SK-N-SH (cell line): Measurements from ENCODE around the gene ARCN1. TPM values are rescaled to one million over a fixed set of nuclear protein-coding genes. Genes with fewer than 3 reads are reported as not detected.

Experiments used
- CTCF ChIA-PET: fragments of 300-600, 350-600 bp; formaldehyde crosslinking; extraction: SDS; loops from one replicate; lab custom pipeline; 2021; lab: Yijun Ruan, JAX
- POLR2A ChIA-PET: fragments of 350-600 bp; sonication (Branson Sonifier 250); formaldehyde crosslinking; extraction: SDS; loops from one replicate; lab custom pipeline; 2020; ENCODE audit warnings: antibody characterized with exemption, inconsistent platforms; lab: Yijun Ruan, JAX
- DNase-seq: peaks from one replicate; pipeline ENCODE4 v3.0.0; 2012
- H2AFZ ChIP-seq: fragments of 200-600 bp; sonication (generic); 2 replicates; pipeline ENCODE4 v1.8.1; 2016; ENCODE audit warnings: antibody characterized with exemption, mild to moderate bottlenecking, low read depth
- H3F3A ChIP-seq: fragments of 200-600 bp; sonication (generic); replicated peaks from 2 replicates; pipeline ENCODE3; 2016; ENCODE audit warnings: antibody characterized with exemption, mild to moderate bottlenecking; ENCODE audit not compliant: insufficient read depth
- H3K27ac ChIP-seq, 2 experiments: fragments of 200-500 bp in 1 of 2; fragments of 200-600 bp in 1 of 2; sonication (Bioruptor generic) in 1 of 2; sonication (generic), shearing (Covaris generic) in 1 of 2; 2 replicates each; pipeline versions ENCODE4 v1.5.1 to v1.6.1; 2014 to 2016; ENCODE audit warnings: low read depth in 2 of 2, inconsistent platforms in 1 of 2, low read length in 1 of 2, mild to moderate bottlenecking in 1 of 2, mixed read lengths in 1 of 2
- H3K27me3 ChIP-seq: fragments of 200-600 bp; sonication (generic), shearing (Covaris generic); 2 replicates; pipeline ENCODE4 v1.6.1; 2016; ENCODE audit warnings: mixed run types; ENCODE audit not compliant: insufficient read depth
- H3K36me3 ChIP-seq, 2 experiments: fragments of 200-500 bp in 1 of 2; fragments of 200-600 bp in 1 of 2; sonication (Bioruptor generic) in 1 of 2; sonication (generic) in 1 of 2; replicated peaks in 1 of 2; 2 replicates each; pipeline versions ENCODE3 to v1.5.1; 2014 to 2016; ENCODE audit warnings: low read length in 1 of 2, mild to moderate bottlenecking in 1 of 2; ENCODE audit not compliant: insufficient read depth in 2 of 2, control insufficient read depth in 1 of 2
- H3K4me1 ChIP-seq, 2 experiments: fragments of 200-500 bp in 1 of 2; fragments of 200-600 bp in 1 of 2; sonication (Bioruptor generic) in 1 of 2; sonication (generic), shearing (Covaris generic) in 1 of 2; 2 replicates each; pipeline versions ENCODE4 v1.5.1 to v1.6.1; 2014 to 2016; ENCODE audit warnings: low read depth in 1 of 2, low read length in 1 of 2, mixed run types in 1 of 2; ENCODE audit not compliant: insufficient read depth in 2 of 2, control insufficient read depth in 1 of 2
- H3K4me2 ChIP-seq: fragments of 200-600 bp; sonication (generic), shearing (Covaris generic); 2 replicates; pipeline ENCODE4 v1.6.1; 2017; ENCODE audit warnings: mixed run types
- H3K4me3 ChIP-seq, 2 experiments: fragments of 200-500 bp in 1 of 2; fragments of 200-600 bp in 1 of 2; sonication (Bioruptor generic) in 1 of 2; sonication (generic), shearing (Covaris generic) in 1 of 2; 2 replicates each; pipeline versions ENCODE4 v1.5.1 to v1.8.1; 2014 to 2016; ENCODE audit warnings: low read depth in 2 of 2, inconsistent platforms in 1 of 2, low read length in 1 of 2, mild to moderate bottlenecking in 1 of 2, mixed read lengths in 1 of 2, moderate library complexity in 1 of 2
- H3K79me2 ChIP-seq: fragments of 200-600 bp; sonication (generic); 2 replicates; pipeline ENCODE4 v1.8.1; 2017; ENCODE audit warnings: mild to moderate bottlenecking; ENCODE audit not compliant: insufficient read depth
- H3K9ac ChIP-seq: fragments of 200-600 bp; sonication (generic); 2 replicates; pipeline ENCODE4 v1.6.1; 2017; ENCODE audit warnings: mixed run types
- H3K9me2 ChIP-seq: fragments of 200-600 bp; sonication (generic); 2 replicates; pipeline ENCODE4 v1.6.1; 2017; ENCODE audit warnings: mixed run types
- H3K9me3 ChIP-seq: fragments of 200-600 bp; sonication (generic); 2 replicates; pipeline ENCODE4 v1.6.1; 2017; ENCODE audit warnings: mixed run types, mild to moderate bottlenecking, moderate library complexity
- H4K20me1 ChIP-seq: fragments of 200-600 bp; sonication (generic); 2 replicates; pipeline ENCODE4 v1.6.1; 2017; ENCODE audit warnings: mild to moderate bottlenecking, mixed run types; ENCODE audit not compliant: insufficient read depth
- CHD2 ChIP-seq: fragments of 150-350 bp; IDR thresholded peaks from 2 replicates; pipeline ENCODE4 v1.6.1; 2018; ENCODE audit warnings: low read length; ENCODE audit not compliant: partially characterized antibody
- EP300 ChIP-seq, 2 experiments: IDR thresholded peaks; 2 replicates each; pipeline versions ENCODE4 v1.4.0 to v1.6.1; 2012; ENCODE audit warnings: borderline replicate concordance in 1 of 2, low read depth in 1 of 2, low read length in 1 of 2
- GABPA ChIP-seq: IDR thresholded peaks from 2 replicates; pipeline ENCODE4 v1.4.0; 2012; ENCODE audit warnings: low read depth, mild to moderate bottlenecking
- GATA2 ChIP-seq: sonication (generic); formaldehyde crosslinking; IDR thresholded peaks from 2 replicates; pipeline ENCODE4 v1.5.0; 2020; ENCODE audit warnings: mild to moderate bottlenecking, missing genetic modification reagents
- JUND ChIP-seq: IDR thresholded peaks from 2 replicates; pipeline ENCODE4 v1.4.0; 2012
- MEF2A ChIP-seq: IDR thresholded peaks from 2 replicates; pipeline ENCODE4 v1.4.0; 2012; ENCODE audit warnings: low read depth, borderline replicate concordance
- MXI1 ChIP-seq: IDR thresholded peaks from 2 replicates; pipeline ENCODE4 v1.6.1; 2012; ENCODE audit warnings: mild to moderate bottlenecking, low read depth, low read length, improper control_type of control experiment
- NRF1 ChIP-seq: IDR thresholded peaks from 2 replicates; pipeline ENCODE4 v1.6.1; 2012; ENCODE audit warnings: low read depth, mild to moderate bottlenecking, low read length
- RCOR1 ChIP-seq: fragments of 150-350 bp; IDR thresholded peaks from 2 replicates; pipeline ENCODE4 v1.6.1; 2017; ENCODE audit warnings: antibody characterized with exemption, low read length
- RFX5 ChIP-seq: IDR thresholded peaks from 2 replicates; pipeline ENCODE4 v1.6.1; 2012; ENCODE audit warnings: mild to moderate bottlenecking, improper control_type of control experiment, low read length
- RXRA ChIP-seq: IDR thresholded peaks from 2 replicates; pipeline ENCODE4 v1.4.0; 2012; ENCODE audit warnings: low read depth, mild to moderate bottlenecking, borderline replicate concordance
- SIN3A ChIP-seq: IDR thresholded peaks from 2 replicates; pipeline ENCODE4 v1.6.1; 2012; ENCODE audit warnings: low read depth, mild to moderate bottlenecking, low read length, moderate library complexity, borderline replicate concordance
- SMC3 ChIP-seq: IDR thresholded peaks from 2 replicates; pipeline ENCODE4 v1.6.1; 2012; ENCODE audit warnings: low read depth, low read length, improper control_type of control experiment
- TCF12 ChIP-seq: IDR thresholded peaks from 2 replicates; pipeline ENCODE4 v1.4.0; 2012
- TEAD4 ChIP-seq: IDR thresholded peaks from 2 replicates; pipeline ENCODE4 v1.4.0; 2012; ENCODE audit warnings: mild to moderate bottlenecking, borderline replicate concordance; ENCODE audit not compliant: insufficient read depth
- YY1 ChIP-seq: IDR thresholded peaks from 2 replicates; pipeline ENCODE4 v1.4.0; 2012; ENCODE audit warnings: low read depth, mild to moderate bottlenecking
- WGBS: methylation state at CpG from one replicate; pipeline ENCODE4 v1.1.6; 2017; ENCODE audit warnings: low lambda C conversion rate; 5-methylcytosine and 5-hydroxymethylcytosine counted together
- polyA plus RNA-seq, 3 experiments: library from polyadenylated mRNA; depleted of rRNA; stranded (reverse); fragments of >200 nt; gene quantifications; 2 replicates each; pipeline ENCODE4 v1.2.3, GENCODE V29; 2012
- TF ChIP-seq, protein P1 (sequence below): fragments of 150-350 bp; IDR thresholded peaks from 2 replicates; pipeline ENCODE4 v1.6.1; 2016; ENCODE audit warnings: mild to moderate bottlenecking, low read depth, low read length
- TF ChIP-seq, protein P2 (sequence below): fragments of 150-350 bp; IDR thresholded peaks from 2 replicates; pipeline ENCODE4 v1.6.1; 2017; ENCODE audit warnings: antibody characterized with exemption, low read length, low read depth, borderline replicate concordance
- TF ChIP-seq, protein P3 (sequence below): IDR thresholded peaks from 2 replicates; pipeline ENCODE4 v1.4.0; 2012; ENCODE audit warnings: low read depth, borderline replicate concordance
- TF ChIP-seq, protein P4 (sequence below): IDR thresholded peaks from 2 replicates; pipeline ENCODE4; 2012

The ARCN1 gene
- polyA plus RNA-seq, 1 of the 3 experiments (the other 2 are of a cell fraction), result 128 TPM

DNA sequence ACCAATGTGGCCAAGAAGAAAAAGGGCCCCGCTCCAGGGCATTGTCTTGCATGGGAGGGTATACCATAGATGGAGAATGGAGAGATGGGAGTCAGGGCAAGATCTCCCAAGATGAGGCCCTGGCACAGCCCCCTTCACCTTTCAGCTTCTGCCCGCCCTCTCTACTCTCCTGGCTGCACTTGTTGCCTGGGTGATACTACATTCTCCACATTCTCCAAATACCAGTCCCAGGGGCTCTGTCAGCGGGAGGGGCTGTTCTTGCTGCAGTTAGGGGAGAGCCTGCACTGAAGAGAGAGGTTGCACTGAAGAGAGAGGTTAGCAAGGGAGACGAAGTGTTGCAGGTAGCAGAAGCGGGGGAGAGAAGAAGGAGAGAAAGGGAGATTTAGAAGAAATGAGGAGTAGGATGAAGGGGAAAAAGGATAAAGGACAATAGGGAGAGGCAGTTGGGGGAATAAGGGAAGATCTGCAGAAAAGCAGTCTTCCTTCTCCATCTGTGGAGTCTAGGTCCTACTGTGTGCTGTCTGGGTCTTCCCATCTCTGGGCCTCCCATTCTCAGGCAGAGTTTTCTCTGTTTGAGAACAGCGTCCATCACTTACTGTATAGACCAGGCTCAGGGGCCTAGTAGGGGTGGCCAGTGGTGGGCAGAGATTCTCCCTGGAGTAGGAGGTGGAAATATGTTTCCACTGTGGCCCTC, 43.2 kb downstream of the ARCN1 start:
- Histone ChIP-seq H3K9me3 (no peaks in the 10 kb centered on the region), H2AFZ (no peak overlapping the region), H3F3A (peaks cover 59% of the 10 kb centered on the region), H3K27ac (peak overlapping the region; percentile 35 to 100), H3K4me2 (peak overlapping the region; percentile 34; the same call in 1 of the 2 replicates), H3K9ac (no peak overlapping the region; the same call in 1 of the 2 replicates), H3K9me2 (no peaks in the 10 kb centered on the region), H4K20me1 (no peaks in the 10 kb centered on the region), H3K36me3 (peaks cover 7 to 15% of the 10 kb centered on the region in 2 experiments), H3K79me2 (peaks cover 58% of the 10 kb centered on the region), H3K27me3 (no peaks in the 10 kb centered on the region), H3K4me1 (peaks cover 36 to 58% of the 10 kb centered on the region in 2 experiments), H3K4me3 (no peak overlapping the region)
- no peak for DNase-seq
- POLR2A ChIA-PET, result no interaction called here
- CTCF ChIA-PET, result interaction anchor here (0.6 kb wide), 1 partner anchor 43 kb away, joined by 3 read pairs; no protein-coding TSS in a partner anchor
- 71% methylated on average over 5 of the region's 6 CpGs for WGBS
- peak; percentile 30; the same call in 1 of the 2 replicates for TF ChIP-seq SIN3A
- no peak for TF ChIP-seq MEF2A
- TF ChIP-seq GATA2 (CRISPR knock-in tag), result no peak
- no peak; the same call in 1 of the 2 replicates for TF ChIP-seq TCF12
- peak; percentile 94 for TF ChIP-seq TEAD4
- no peak for TF ChIP-seq JUND
- no peak for TF ChIP-seq YY1
- TF ChIP-seq, protein P1, sequence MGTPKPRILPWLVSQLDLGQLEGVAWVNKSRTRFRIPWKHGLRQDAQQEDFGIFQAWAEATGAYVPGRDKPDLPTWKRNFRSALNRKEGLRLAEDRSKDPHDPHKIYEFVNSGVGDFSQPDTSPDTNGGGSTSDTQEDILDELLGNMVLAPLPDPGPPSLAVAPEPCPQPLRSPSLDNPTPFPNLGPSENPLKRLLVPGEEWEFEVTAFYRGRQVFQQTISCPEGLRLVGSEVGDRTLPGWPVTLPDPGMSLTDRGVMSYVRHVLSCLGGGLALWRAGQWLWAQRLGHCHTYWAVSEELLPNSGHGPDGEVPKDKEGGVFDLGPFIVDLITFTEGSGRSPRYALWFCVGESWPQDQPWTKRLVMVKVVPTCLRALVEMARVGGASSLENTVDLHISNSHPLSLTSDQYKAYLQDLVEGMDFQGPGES, result no peak
- TF ChIP-seq, protein P2, sequence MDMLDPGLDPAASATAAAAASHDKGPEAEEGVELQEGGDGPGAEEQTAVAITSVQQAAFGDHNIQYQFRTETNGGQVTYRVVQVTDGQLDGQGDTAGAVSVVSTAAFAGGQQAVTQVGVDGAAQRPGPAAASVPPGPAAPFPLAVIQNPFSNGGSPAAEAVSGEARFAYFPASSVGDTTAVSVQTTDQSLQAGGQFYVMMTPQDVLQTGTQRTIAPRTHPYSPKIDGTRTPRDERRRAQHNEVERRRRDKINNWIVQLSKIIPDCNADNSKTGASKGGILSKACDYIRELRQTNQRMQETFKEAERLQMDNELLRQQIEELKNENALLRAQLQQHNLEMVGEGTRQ, result no peak
- no peak for TF ChIP-seq CHD2
- TF ChIP-seq, all 33 proteins: peak for 2

DNA sequence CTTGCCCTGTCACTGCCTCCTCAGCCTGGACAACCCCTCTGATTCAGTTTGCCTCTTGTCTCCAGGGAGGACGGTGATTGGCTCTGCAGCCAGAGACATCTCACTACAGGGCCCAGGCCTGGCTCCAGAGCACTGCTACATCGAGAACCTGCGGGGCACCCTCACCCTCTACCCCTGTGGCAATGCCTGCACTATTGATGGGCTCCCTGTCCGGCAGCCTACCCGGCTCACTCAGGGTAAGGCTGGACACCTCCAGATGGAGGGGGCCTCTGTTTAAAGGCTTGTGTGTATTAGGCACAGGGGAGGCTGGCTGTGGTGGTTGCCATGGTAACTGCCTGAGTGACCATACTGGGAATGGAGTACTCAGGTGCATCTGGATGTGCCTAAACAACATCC, 43.8 kb downstream of the ARCN1 start:
- Histone ChIP-seq H3K27me3 (no peaks in the 10 kb centered on the region), H4K20me1 (no peaks in the 10 kb centered on the region), H3K4me1 (peaks cover 41 to 63% of the 10 kb centered on the region in 2 experiments), H2AFZ (no peak overlapping the region), H3K9me2 (no peaks in the 10 kb centered on the region), H3K9ac (no peak overlapping the region), H3F3A (peaks cover 63% of the 10 kb centered on the region), H3K4me3 (no peak overlapping the region), H3K36me3 (peaks cover 7 to 15% of the 10 kb centered on the region in 2 experiments), H3K9me3 (no peaks in the 10 kb centered on the region), H3K27ac (peak overlapping the region; percentile 35 to 100; a peak in 1 of 4 replicates), H3K79me2 (peaks cover 58% of the 10 kb centered on the region), H3K4me2 (no peak overlapping the region; the same call in 1 of the 2 replicates)
- CTCF ChIA-PET, result interaction anchor here (1.0 to 1.3 kb wide), 3 partner anchors 10 to 21 kb away, joined by 3 to 4 read pairs (median 3); no protein-coding TSS in a partner anchor
- DNase-seq, result no peak
- WGBS, result 94% methylated on average over 3 of the region's 5 CpGs
- POLR2A ChIA-PET, result no interaction called here
- TF ChIP-seq, protein P3, sequence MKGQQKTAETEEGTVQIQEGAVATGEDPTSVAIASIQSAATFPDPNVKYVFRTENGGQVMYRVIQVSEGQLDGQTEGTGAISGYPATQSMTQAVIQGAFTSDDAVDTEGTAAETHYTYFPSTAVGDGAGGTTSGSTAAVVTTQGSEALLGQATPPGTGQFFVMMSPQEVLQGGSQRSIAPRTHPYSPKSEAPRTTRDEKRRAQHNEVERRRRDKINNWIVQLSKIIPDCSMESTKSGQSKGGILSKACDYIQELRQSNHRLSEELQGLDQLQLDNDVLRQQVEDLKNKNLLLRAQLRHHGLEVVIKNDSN, result no peak
- no peak for TF ChIP-seq RXRA
- TF ChIP-seq NRF1, result no peak
- no peak for TF ChIP-seq SMC3
- TF ChIP-seq, protein P4, sequence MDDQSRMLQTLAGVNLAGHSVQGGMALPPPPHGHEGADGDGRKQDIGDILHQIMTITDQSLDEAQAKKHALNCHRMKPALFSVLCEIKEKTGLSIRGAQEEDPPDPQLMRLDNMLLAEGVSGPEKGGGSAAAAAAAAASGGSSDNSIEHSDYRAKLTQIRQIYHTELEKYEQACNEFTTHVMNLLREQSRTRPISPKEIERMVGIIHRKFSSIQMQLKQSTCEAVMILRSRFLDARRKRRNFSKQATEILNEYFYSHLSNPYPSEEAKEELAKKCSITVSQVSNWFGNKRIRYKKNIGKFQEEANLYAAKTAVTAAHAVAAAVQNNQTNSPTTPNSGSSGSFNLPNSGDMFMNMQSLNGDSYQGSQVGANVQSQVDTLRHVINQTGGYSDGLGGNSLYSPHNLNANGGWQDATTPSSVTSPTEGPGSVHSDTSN, result no peak
- TF ChIP-seq TEAD4, result no peak
- no peak for TF ChIP-seq EP300 (IDR thresholded peaks at IDR 0.05; ENCODE audit: borderline replicate concordance in 1 of 2, low read depth in 1 of 2, low read length in 1 of 2)
- TF ChIP-seq RFX5, result no peak
- TF ChIP-seq GABPA, result no peak
- TF ChIP-seq RCOR1, result no peak
- TF ChIP-seq, protein P2, result no peak
- TF ChIP-seq MXI1, result no peak
